CD4-positive, alpha-beta T cell treated with Interleukin-21 for 1 hour (primary cell): Measurements from ENCODE around the gene FZD2.
"Not testable (repeated sequence)": the region's sequence is repeated elsewhere in the genome, so short reads cannot be mapped to it uniquely, and the experiment has no call there.

ENCODE experiments used
- DNase-seq: peaks from one replicate; pipeline ENCODE4 v3.0.0-alpha.2; 2020

Gene FZD2

DNA sequence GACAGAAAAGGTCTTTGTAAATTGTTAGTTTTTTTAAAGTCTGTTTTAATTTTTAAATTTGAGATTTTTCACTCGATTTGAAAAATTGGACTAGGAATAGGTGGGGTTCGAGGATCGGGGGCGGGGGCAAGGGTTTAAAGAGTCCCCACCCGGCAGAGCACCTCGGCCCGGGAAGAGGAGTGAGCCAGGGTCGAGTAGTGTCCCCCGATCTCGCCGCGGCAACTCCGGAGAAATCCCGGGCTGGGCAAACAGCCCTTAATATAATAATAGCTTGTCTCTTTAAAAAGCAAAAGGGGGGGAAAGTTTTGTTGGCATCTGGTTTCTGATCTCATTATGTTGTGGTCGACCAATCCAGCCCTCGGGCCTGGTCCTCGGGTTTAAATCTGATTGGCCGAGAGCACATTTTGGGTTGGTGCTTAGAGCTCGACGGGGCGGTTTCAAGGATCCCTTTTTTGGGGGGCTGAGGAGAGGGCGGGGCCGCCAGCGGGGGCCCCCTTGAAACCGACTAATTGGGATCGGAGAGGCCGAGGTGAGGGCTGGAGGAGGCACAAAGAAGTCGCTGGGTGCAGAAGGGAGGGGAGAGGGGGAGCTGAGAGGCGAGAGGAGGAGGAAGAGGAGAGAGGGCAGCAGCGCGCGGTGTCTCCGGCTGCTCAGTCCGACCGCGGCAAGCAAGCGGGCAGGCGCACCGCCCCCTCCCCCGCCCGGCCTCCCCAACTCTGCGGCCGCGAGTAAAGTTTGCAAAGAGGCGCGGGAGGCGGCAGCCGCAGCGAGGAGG, at the start of gene FZD2:
FZD2 (plus strand) TSS at position 653 of the 775 bp plus-strand sequence. CDS start 205 bp downstream, outside the sequence.
- DNase-seq: peak; percentile 78

GRCh38 chr17:44511241-44512134, 45.8 kb upstream of the FZD2 start:
- DNase-seq: not testable (repeated sequence)

DNA sequence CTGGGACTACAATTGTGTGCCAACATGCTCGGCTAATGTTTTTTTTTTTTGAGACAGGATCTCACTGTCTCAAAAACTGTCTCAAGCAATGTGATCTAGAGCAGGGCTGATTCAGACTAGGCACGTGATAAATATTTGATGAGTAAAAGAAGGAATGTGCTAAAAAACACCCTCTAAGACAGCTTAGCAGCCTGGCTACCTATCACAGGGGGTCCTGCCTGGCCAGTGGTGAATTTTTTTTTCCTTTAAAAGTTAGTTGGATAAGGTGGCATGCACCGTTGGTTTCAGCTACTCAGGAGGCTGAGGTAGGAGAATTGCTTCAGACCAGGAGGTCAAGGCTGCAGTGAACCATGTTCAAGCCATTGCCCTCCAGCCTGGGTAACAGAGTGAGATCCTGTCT, 39.3 kb upstream of the FZD2 start:
- DNase-seq: no peak

GRCh38 chr17:44522883-44523671, 34.2 kb upstream of the FZD2 start:
- peak; percentile 41 for DNase-seq

DNA sequence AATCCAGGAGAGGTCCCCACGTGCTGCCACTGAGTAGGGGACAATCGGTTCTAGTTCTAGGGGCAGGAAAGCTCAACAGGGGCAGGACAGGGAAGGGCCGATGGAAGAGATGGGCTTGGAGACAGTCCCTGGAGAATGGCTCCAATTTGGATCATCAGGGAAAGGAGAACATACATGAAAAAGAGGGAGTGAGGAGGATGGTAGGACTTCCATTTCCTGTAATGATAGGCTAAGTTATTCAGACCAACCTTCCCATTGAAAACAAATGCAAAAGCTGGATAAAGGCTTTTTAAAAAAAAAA, 33.7 kb upstream of the FZD2 start:
- no peak for DNase-seq

DNA sequence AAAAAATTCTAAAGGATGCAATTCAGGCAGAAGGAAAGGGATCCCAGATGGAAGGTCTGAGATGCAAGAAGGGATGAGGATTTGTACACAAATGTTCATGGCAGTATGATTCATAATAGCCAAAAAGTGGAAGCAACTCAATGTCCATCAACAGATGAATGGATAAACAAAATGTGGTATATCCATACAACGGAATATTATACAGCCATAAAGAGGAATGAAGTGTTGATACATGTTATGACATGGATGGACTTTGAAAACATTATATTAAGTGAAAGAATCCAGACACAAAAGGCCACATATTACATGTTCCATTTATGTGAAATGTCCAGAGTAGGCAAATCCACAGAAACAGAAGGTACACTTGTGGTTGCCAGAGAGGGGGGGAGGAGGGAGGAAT, 30.2 kb upstream of the FZD2 start:
- DNase-seq: no peak

- DNase-seq: no peak
Observed at GRCh38 chr17:44527954-44528353, 29.3 kb upstream of the FZD2 start.

DNA sequence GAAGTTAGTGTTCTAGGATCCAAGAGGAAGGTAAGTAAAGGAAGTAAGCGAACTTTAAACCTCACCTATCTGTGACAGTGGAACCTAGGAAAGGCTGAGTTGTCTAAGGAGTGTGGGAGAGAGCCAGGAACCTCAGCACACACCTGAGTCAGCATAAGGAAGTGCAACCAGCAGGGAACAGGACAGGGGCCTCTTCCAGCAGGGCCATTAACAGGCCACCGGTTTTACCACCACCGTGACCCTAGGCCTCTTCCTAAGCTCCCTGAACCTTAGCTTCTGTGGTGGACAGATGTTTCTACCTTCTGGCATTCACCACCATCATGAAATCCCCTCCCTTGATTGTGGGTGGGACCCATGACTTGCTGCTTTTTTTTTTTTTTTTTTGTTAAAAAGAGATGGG, 27.4 kb upstream of the FZD2 start:
- no peak for DNase-seq

DNA sequence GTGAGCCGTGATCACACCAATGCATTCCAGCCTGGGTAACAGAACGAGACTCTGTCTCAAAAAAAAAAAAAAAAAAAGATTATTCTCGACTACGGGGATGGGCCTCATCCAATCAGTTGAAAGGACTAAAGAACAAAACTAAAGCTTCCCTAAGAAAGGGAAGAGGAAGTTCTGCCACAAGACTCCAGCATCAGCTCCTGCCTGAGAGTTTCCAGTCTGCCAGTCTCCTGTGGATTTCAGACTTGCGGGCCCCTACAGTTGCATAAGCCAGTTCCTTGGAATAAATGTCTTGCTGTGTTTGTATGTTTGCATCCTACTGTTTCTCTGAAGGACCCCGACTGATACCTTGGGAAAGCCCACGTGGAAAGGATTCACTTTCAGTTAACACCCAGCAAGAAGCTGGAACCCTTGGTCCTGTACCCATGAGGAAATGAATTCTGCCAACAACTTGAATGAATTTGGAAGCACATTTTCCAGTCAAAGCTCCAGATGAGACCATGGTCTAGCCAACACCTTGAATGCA, 26.3 kb upstream of the FZD2 start:
- DNase-seq: no peak

DNA sequence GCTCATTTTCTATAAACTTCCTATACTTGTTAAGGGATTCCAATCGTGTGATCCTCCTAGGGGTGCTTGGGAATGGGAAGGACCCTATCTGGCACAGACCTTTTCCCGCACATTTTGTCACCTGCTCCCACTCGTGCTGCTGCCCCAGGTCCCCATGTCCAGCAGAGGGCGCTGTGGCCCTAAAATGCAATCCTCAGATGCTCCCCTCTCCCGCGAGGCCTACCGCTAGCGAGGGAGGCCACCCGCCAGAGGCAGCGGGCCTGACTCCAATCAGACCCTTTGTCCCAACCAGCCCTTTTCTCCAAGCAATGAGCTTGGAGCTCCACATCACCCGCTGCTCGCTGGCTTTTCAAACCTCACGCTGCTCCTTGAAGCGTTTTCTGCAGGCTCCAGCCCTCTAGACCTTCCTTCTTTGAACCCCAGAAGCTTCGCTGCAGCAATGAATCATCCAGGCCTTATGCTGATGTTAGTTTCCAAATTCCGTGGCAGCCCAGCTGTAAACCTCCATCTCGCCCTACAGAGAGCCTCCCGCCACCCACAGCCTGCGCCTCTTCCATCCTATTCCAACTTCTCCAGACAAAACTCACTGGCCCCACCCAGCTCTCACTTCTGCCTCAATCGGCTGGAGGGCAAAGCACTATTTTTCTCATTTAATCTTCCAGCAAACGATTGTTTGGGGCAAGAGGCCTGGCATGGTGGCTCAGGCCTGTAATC, 23.6 kb upstream of the FZD2 start:
- DNase-seq: peak; percentile 80

DNA sequence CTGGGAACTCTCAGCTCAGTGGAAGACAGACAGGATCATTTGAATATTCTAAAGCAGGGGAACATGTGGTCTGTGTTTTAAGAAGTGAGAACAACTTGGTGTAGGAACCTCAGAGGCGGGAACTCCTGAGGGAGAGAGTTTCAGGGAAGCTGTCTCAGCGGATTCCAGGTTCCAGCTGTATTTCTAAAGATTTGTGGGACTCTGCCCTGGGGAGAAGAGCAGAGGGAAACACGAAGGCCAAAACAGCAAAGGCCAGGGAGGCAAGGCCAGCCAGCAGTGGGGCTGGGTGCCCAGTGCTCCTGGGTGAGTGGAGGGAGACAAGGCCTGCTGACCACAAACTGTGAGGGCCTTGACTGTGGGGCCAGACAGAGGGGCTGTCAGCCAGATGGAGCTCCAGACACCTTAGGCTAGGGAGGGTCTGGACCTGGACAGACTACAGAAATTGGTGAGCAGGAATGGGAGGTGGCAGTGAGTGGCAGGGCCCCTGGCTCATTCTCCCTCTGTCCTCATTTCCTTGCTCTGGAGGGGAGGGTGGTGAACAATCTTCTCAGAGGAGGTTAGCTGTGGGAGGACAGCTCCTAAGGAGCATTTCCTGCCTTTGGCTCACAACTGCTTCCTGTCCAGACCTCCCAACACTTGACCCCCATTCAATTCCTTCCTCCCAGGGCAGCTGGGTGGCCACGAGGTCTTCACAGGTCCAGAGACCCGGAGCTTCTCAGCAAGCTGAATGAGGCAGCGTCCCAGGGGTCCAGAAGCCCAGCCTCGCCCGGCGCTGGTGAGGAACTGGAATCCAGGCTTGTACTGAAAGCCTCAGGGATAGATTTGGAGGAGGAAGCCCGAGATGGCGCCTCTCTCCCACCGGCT, 21.0 kb upstream of the FZD2 start:
- DNase-seq: no peak

DNA sequence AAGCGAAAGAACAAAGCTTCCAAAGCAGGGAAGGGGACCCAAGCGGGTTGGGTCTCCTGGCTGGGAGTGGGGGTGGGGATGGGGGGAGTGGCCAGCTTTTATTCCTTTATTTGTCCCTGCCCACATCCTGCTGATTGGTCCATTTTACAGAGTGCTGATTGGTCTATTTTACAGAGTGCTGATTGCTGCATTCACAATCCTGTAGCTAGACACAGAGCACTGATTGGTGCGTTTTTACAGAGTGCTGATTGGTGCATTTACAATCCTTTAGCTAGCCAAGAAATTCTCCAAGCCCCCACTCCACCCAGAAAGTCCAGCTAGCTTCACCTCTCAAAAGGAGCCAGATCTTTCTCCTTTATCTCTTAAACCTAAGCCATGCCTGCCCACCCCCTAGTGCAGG, 19.4 kb upstream of the FZD2 start:
- not testable (repeated sequence) for DNase-seq

DNA sequence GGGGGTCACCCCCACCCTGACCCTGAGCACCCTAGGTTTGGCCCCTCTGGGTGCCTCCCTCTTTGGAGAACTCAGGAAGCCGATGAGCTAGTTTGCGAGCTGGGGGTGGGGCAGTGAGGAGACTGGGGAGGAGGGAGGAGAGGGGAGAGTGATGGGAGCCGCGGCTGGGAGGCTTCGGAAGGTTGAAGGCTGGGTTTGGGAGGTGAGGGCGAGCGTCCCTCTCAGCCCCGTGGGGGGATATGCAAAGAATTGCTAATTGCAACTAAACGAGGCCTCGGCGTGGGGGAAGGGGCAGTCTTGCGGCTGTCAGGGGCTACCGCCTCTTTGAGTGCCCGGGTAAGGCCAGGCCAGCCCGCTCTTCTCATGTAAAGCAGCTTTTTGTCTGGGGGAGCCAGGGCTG, 17.6 kb upstream of the FZD2 start:
- no peak for DNase-seq

DNA sequence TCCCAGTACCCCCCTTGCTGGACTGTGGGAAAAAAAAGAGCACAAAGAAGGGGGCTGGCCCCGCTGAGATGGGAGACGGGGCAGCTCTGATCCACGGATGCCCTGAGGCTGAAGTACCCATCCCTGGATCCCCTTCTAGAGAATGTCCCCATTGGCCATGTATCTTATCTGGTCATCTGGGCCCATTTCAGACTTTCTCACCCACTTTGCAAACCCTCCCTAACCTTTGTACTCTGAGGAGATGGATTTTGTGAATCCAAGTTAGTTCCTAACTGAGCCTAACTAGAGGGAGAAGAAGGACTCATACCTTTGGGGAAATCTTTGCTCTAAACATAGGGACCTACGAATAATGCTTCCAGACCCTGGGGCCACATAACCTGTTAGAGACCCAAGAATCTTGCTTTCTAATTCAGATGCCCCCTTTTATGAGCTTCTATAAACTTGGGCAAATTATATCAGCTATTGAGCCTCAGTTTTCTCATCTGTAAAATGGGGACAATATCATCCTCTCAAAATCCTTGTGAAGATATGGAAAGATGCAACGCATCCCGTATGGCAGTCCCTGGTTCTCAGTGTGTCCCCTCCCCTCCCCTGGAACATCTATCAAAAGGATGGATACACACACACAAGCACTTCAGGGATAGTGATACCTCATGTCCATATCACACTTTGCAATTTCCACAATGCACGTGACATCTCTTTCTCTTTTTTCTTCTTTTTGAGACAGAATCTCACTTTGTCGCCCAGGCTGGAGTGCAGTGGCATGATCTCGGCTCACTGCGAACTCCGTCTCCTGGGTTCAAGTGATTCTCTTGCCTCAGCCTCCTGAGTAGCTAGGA, 16.8 kb upstream of the FZD2 start:
- no peak for DNase-seq

GRCh38 chr17:44541884-44542581, 15.3 kb upstream of the FZD2 start:
- no peak for DNase-seq

DNA sequence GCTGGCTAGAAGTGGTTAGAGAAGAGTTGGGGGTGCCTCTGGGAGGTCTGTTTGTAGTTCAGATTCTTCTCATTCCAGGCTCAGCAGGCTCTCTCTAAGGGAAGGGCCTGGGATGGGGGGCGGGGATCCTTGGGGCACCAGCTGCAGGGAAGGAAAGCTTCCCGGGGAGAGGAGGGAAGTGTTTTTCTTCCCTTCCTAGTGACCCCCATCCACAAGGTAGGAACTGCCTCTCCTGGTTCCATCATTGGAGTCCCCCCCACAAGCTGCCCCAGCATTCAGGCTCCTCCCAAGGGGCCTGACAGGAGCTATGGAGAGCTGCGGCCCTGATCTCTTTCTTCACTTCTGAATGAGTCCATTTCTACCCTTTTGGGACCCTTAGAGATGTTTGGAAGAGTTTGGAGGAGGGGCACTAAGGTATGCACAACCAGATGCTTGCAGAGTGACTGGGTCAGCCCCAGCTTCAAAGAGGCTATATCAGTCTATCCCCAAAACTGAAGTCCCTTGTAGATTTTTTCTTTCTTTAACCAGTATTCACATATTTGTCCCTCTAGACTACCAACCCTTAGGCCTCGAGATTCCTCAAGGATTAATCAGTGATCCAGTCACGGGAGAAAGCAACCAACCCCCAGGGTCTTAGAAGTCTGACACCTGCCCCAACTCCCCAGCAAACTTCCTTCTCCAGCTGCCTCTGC, 13.9 kb upstream of the FZD2 start:
- DNase-seq: no peak

GRCh38 chr17:44543905-44544523, 13.3 kb upstream of the FZD2 start:
- no peak for DNase-seq

- DNase-seq: no peak
Observed at GRCh38 chr17:44546671-44547606, 10.3 kb upstream of the FZD2 start.
